ENCODE results near the gene MAP1LC3C.

- TF ChIP-seq CTCF (IDR thresholded peaks at IDR 0.05; ENCODE audit: low read length) (no peak), EZH2 (optimal IDR thresholded peaks at IDR 0.05; ENCODE audit: low read depth, low read length) (no peak)
Measured at GRCh38 chr1:241979926-241980325, 19.0 kb downstream of the MAP1LC3C start.

Measured in MM.1S (cell line).